Measurements from ENCODE around the gene CTRB2. TPM values are rescaled to one million over a fixed set of nuclear protein-coding genes. Genes with fewer than 3 reads are reported as not detected.
"Not testable (repeated sequence)": the region's sequence is repeated elsewhere in the genome, so short reads cannot be mapped to it uniquely, and the experiment has no call there.

CTRB2 gene
- total RNA-seq, 1 donor from 2014 or later, result not detected

DNA sequence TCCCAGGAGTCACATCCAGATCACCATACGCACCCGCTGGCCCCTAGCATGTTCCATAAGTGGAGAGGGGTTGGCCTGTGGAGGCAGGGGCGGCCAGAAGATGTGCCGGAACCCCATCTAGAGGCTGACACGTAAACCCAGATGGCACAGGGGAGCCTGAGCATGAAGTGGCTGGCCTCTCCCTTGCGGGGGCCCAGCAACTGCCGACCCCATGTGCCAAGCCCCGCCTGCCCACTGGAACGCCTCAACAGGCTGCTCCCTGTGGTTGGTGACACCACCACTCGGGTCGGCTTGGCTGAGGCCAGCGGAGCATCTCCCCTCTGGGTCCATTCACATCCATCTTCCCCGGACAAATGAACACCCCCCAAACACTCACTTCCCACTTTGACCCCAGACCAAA lies 35.0 kb upstream of the CTRB2 start:
- Mint-ChIP-seq H3K27ac (ENCODE audit: unreplicated experiment) (peak overlapping the region; percentile 54), H3K4me1 (ENCODE audit: unreplicated experiment) (peaks cover 39% of the 10 kb centered on the region), H3K27me3 (ENCODE audit: unreplicated experiment) (peaks cover 29% of the 10 kb centered on the region), H3K36me3 (ENCODE audit: low read depth, unreplicated experiment) (peaks cover 38% of the 10 kb centered on the region), H3K4me3 (ENCODE audit: unreplicated experiment) (peak overlapping the region; percentile 44), H3K9me3 (ENCODE audit: unreplicated experiment) (no peaks in the 10 kb centered on the region)
- TF ChIP-seq, protein P1, sequence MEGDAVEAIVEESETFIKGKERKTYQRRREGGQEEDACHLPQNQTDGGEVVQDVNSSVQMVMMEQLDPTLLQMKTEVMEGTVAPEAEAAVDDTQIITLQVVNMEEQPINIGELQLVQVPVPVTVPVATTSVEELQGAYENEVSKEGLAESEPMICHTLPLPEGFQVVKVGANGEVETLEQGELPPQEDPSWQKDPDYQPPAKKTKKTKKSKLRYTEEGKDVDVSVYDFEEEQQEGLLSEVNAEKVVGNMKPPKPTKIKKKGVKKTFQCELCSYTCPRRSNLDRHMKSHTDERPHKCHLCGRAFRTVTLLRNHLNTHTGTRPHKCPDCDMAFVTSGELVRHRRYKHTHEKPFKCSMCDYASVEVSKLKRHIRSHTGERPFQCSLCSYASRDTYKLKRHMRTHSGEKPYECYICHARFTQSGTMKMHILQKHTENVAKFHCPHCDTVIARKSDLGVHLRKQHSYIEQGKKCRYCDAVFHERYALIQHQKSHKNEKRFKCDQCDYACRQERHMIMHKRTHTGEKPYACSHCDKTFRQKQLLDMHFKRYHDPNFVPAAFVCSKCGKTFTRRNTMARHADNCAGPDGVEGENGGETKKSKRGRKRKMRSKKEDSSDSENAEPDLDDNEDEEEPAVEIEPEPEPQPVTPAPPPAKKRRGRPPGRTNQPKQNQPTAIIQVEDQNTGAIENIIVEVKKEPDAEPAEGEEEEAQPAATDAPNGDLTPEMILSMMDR (IDR thresholded peaks at IDR 0.05; ENCODE audit: unreplicated experiment), result no peak
- DNase-seq (ENCODE audit: low spot score), result no peak

DNA sequence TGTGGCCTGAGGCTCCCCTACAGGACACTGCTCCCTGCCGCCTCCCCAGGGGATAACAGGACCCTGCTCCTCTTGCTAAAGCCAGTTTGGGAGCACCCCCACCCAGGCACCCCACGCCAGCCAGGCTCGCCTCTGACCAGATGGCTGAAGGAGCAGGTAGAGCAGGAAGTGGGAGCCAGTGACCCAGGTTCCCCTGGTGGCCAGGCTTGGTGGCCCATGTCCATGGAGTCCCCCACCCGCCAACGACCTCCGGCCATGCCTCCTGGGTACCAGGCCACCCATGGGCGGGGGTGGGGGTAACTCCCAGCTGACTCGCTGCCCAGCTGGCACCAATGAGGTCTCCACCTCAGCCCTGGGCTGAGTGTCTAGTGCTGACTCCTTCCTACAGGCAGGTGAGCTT lies 34.5 kb upstream of the CTRB2 start:
- H3K4me3 Mint-ChIP-seq (ENCODE audit: unreplicated experiment), result no peak overlapping the region
- TF ChIP-seq, protein P1 (IDR thresholded peaks at IDR 0.05; ENCODE audit: unreplicated experiment), result no peak
- DNase-seq (ENCODE audit: low spot score), result no peak
- H3K4me1 Mint-ChIP-seq (ENCODE audit: unreplicated experiment), result peaks cover 36% of the 10 kb centered on the region
- peaks cover 28% of the 10 kb centered on the region for H3K27me3 Mint-ChIP-seq (ENCODE audit: unreplicated experiment)
- H3K36me3 Mint-ChIP-seq (ENCODE audit: low read depth, unreplicated experiment), result peaks cover 38% of the 10 kb centered on the region
- no peaks in the 10 kb centered on the region for H3K9me3 Mint-ChIP-seq (ENCODE audit: unreplicated experiment)
- H3K27ac Mint-ChIP-seq (ENCODE audit: unreplicated experiment), result no peak overlapping the region

DNA sequence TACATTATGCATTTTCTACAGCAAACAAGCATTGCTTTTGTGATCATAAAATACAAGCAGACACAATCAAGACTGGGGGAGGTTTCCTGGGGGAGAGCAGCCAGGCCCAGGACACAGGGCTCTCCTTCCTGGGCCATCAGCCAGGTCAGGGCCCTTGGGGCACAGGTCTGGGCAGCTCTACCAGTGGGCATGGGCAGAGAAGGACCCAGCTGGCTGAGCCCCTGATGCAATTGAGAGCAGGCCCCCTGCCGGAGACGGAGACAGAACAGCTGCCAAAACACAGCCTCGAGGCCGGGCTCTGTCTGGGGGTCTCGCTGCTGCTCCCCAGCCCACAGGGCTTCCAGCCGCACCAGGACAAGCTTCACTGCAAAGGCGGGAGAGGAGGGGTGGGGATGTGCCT lies 33.7 kb upstream of the CTRB2 start:
- peaks cover 42% of the 10 kb centered on the region for H3K36me3 Mint-ChIP-seq (ENCODE audit: low read depth, unreplicated experiment)
- not testable (repeated sequence) for DNase-seq (ENCODE audit: low spot score)

DNA sequence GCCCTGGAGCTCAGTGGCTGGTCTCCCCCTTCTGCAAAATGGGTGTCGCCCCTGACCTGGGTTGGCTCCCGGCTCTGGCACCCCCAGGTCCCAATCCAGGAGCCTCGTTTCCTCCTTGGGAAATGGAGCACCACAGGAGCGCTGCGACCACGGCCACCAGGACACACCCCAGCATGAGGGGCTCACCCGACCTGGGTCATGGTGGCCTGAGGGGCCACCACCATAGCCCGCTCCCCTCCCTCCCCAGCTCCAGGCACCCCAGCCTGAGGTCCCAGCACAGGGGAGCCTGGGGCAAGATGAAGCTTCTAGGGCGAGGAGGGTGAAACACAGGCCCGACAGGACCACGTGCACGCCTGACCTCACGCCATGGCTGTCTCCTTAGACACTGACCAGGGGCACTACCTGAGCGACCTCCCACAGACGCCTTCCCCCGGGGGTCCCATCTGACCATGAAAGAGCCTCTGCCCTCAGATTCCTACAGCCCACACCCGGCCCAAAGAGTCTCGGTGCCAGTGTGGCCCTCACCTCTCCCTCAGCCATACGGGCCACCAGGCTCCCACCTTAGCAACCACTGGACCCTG lies 32.7 kb upstream of the CTRB2 start:
- peak; percentile 2 for DNase-seq (ENCODE audit: low spot score)
- Mint-ChIP-seq H3K4me1 (ENCODE audit: unreplicated experiment) (peaks cover 31% of the 10 kb centered on the region), H3K9me3 (ENCODE audit: unreplicated experiment) (no peaks in the 10 kb centered on the region), H3K27me3 (ENCODE audit: unreplicated experiment) (peaks cover 35% of the 10 kb centered on the region), H3K27ac (ENCODE audit: unreplicated experiment) (peak overlapping the region; percentile 70), H3K36me3 (ENCODE audit: low read depth, unreplicated experiment) (peaks cover 44% of the 10 kb centered on the region), H3K4me3 (ENCODE audit: unreplicated experiment) (no peak overlapping the region)
- TF ChIP-seq, protein P1 (IDR thresholded peaks at IDR 0.05; ENCODE audit: unreplicated experiment), result no peak

More for the DNA sequence above, 33.7 kb upstream of the CTRB2 start:
- H3K4me1 Mint-ChIP-seq (ENCODE audit: unreplicated experiment), result peaks cover 35% of the 10 kb centered on the region
- H3K9me3 Mint-ChIP-seq (ENCODE audit: unreplicated experiment), result not testable (repeated sequence)
- peak overlapping the region; percentile 28 for H3K4me3 Mint-ChIP-seq (ENCODE audit: unreplicated experiment)
- H3K27ac Mint-ChIP-seq (ENCODE audit: unreplicated experiment), result peak overlapping the region; percentile 72
- H3K27me3 Mint-ChIP-seq (ENCODE audit: unreplicated experiment), result peaks cover 34% of the 10 kb centered on the region

DNA sequence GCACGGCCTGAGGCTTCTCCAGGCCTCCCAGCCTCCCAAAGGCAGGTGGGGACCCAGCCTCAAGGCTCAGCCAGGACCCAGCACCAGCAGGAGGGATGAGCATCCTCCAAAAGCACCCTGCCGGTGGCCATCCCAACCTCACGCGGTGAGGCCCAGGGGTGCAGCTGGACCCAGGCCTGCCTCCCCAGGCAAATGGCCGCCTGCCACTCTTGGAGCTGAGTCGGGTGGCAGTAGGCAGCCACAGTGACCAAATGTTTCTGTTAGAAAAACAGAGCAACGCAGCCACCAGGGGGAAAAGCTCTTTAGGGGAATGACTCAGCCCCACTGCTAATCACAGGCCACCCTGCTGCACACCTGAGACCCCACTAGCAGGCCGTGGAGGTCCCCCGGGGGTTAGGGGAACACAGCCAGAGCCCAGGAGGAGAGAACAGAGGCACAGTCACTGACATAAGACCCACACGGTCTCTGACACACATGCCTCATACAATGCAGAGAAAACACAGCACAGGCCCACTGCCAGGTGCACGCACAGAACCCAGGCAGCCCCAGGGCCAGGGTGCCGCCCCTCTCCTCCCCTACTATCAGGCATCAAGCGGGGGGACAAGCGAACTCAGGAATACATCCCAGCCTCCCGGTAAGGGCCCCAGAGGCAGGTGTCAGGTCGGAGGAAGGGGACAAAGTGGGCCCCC lies 32.0 kb upstream of the CTRB2 start:
- DNase-seq (ENCODE audit: low spot score), result no peak
- Mint-ChIP-seq H3K27ac (ENCODE audit: unreplicated experiment) (peak overlapping the region; percentile 74), H3K9me3 (ENCODE audit: unreplicated experiment) (no peaks in the 10 kb centered on the region), H3K36me3 (ENCODE audit: low read depth, unreplicated experiment) (peaks cover 45% of the 10 kb centered on the region), H3K27me3 (ENCODE audit: unreplicated experiment) (peaks cover 37% of the 10 kb centered on the region), H3K4me1 (ENCODE audit: unreplicated experiment) (peaks cover 25% of the 10 kb centered on the region), H3K4me3 (ENCODE audit: unreplicated experiment) (no peak overlapping the region)
- TF ChIP-seq, protein P1 (IDR thresholded peaks at IDR 0.05; ENCODE audit: unreplicated experiment), result no peak
